RKO (cell line): ENCODE data around the gene KCNMA1.

Experiments
- DNase-seq: peaks from one replicate; pipeline ENCODE4 v3.0.0-alpha.2; 2016; ENCODE audit warnings: low spot score

Gene KCNMA1

GRCh38 chr10:77180794-77181193 lies 456.8 kb downstream of the KCNMA1 start:
- DNase-seq = no peak

- DNase-seq = no peak
These were observed 457.5 kb downstream of the KCNMA1 start for GRCh38 chr10:77180104-77180503.

GRCh38 chr10:77179015-77179695 lies 458.5 kb downstream of the KCNMA1 start:
- DNase-seq = peak; percentile 35

- DNase-seq = no peak
These were observed 460.0 kb downstream of the KCNMA1 start for GRCh38 chr10:77177589-77177988.

GRCh38 chr10:77177161-77177560 lies 460.4 kb downstream of the KCNMA1 start:
- DNase-seq = no peak

- no peak for DNase-seq
These were observed 461.4 kb downstream of the KCNMA1 start for GRCh38 chr10:77176232-77176631.

GRCh38 chr10:77175631-77176222 lies 461.9 kb downstream of the KCNMA1 start:
- DNase-seq = no peak

- peak; percentile 68 for DNase-seq
These were observed 463.8 kb downstream of the KCNMA1 start for GRCh38 chr10:77173615-77174461.

- no peak for DNase-seq
These were observed 465.5 kb downstream of the KCNMA1 start for GRCh38 chr10:77172086-77172485.

GRCh38 chr10:77168861-77169260 lies 468.7 kb downstream of the KCNMA1 start:
- no peak for DNase-seq

GRCh38 chr10:77168161-77168560 lies 469.4 kb downstream of the KCNMA1 start:
- DNase-seq = no peak

- peak; percentile 66 for DNase-seq
These were observed 472.0 kb downstream of the KCNMA1 start for GRCh38 chr10:77165445-77166208.

GRCh38 chr10:77164616-77165311 lies 472.8 kb downstream of the KCNMA1 start:
- DNase-seq = peak; percentile 53

- DNase-seq = peak; percentile 97
These were observed 473.8 kb downstream of the KCNMA1 start for GRCh38 chr10:77163670-77164348.

- DNase-seq = peak; percentile 35
These were observed 474.9 kb downstream of the KCNMA1 start for GRCh38 chr10:77162697-77163096.

- peak; percentile 92 for DNase-seq
These were observed 476.9 kb downstream of the KCNMA1 start for GRCh38 chr10:77160679-77161078.

- DNase-seq = no peak
These were observed 478.0 kb downstream of the KCNMA1 start for GRCh38 chr10:77159538-77160110.

- DNase-seq = no peak
These were observed 478.9 kb downstream of the KCNMA1 start for GRCh38 chr10:77158666-77159065.

GRCh38 chr10:77157248-77158019 lies 480.2 kb downstream of the KCNMA1 start:
- DNase-seq = no peak

- no peak for DNase-seq
These were observed 481.2 kb downstream of the KCNMA1 start for GRCh38 chr10:77156406-77156879.
